ENCODE results near the gene SULT4A1. TPM values are rescaled to one million over a fixed set of nuclear protein-coding genes. Genes with fewer than 3 reads are reported as not detected.

SULT4A1 gene
- total RNA-seq, 1 donor from 2014 or later, result 79.5 TPM

- no peak overlapping the region for H3K27ac Mint-ChIP-seq (ENCODE audit: unreplicated experiment)
Measured at GRCh38 chr22:43888740-43889139, 26.4 kb upstream of the SULT4A1 start.

GRCh38 chr22:43887391-43887790 is 25.1 kb upstream of the SULT4A1 start:
- DNase-seq, result no peak
- Mint-ChIP-seq H3K4me3 (ENCODE audit: unreplicated experiment) (no peak overlapping the region), H3K27ac (ENCODE audit: unreplicated experiment) (no peak overlapping the region), H3K36me3 (ENCODE audit: unreplicated experiment) (no peaks in the 10 kb centered on the region), H3K4me1 (ENCODE audit: low read depth, unreplicated experiment) (no peaks in the 10 kb centered on the region), H3K9me3 (ENCODE audit: unreplicated experiment) (no peaks in the 10 kb centered on the region), H3K27me3 (ENCODE audit: unreplicated experiment) (peaks cover 12% of the 10 kb centered on the region)
- no peak for TF ChIP-seq CTCF (IDR thresholded peaks at IDR 0.05; ENCODE audit: partially characterized antibody, unreplicated experiment)

More at GRCh38 chr22:43888740-43889139, 26.4 kb upstream of the SULT4A1 start:
- H3K27me3 Mint-ChIP-seq (ENCODE audit: unreplicated experiment), result peaks cover 12% of the 10 kb centered on the region
- H3K36me3 Mint-ChIP-seq (ENCODE audit: unreplicated experiment), result no peaks in the 10 kb centered on the region
- no peak for TF ChIP-seq CTCF (IDR thresholded peaks at IDR 0.05; ENCODE audit: partially characterized antibody, unreplicated experiment)
- no peaks in the 10 kb centered on the region for H3K9me3 Mint-ChIP-seq (ENCODE audit: unreplicated experiment)
- H3K4me1 Mint-ChIP-seq (ENCODE audit: low read depth, unreplicated experiment), result no peaks in the 10 kb centered on the region
- no peak overlapping the region for H3K4me3 Mint-ChIP-seq (ENCODE audit: unreplicated experiment)
- no peak for DNase-seq

- Mint-ChIP-seq H3K4me1 (ENCODE audit: low read depth, unreplicated experiment) (no peaks in the 10 kb centered on the region), H3K36me3 (ENCODE audit: unreplicated experiment) (no peaks in the 10 kb centered on the region), H3K9me3 (ENCODE audit: unreplicated experiment) (no peaks in the 10 kb centered on the region), H3K27ac (ENCODE audit: unreplicated experiment) (peak overlapping the region; percentile 33), H3K4me3 (ENCODE audit: unreplicated experiment) (no peak overlapping the region), H3K27me3 (ENCODE audit: unreplicated experiment) (peaks cover 10% of the 10 kb centered on the region)
- TF ChIP-seq CTCF (IDR thresholded peaks at IDR 0.05; ENCODE audit: partially characterized antibody, unreplicated experiment), result no peak
- DNase-seq, result no peak
Measured at GRCh38 chr22:43886231-43886630, 23.9 kb upstream of the SULT4A1 start.

GRCh38 chr22:43885786-43886185 is 23.5 kb upstream of the SULT4A1 start:
- Mint-ChIP-seq H3K4me3 (ENCODE audit: unreplicated experiment) (no peak overlapping the region), H3K27me3 (ENCODE audit: unreplicated experiment) (peaks cover 10% of the 10 kb centered on the region)
- no peak for TF ChIP-seq CTCF (IDR thresholded peaks at IDR 0.05; ENCODE audit: partially characterized antibody, unreplicated experiment)

GRCh38 chr22:43885319-43885671 is 23.0 kb upstream of the SULT4A1 start:
- Mint-ChIP-seq H3K27me3 (ENCODE audit: unreplicated experiment) (peaks cover 10% of the 10 kb centered on the region), H3K4me1 (ENCODE audit: low read depth, unreplicated experiment) (no peaks in the 10 kb centered on the region), H3K9me3 (ENCODE audit: unreplicated experiment) (no peaks in the 10 kb centered on the region), H3K36me3 (ENCODE audit: unreplicated experiment) (no peaks in the 10 kb centered on the region), H3K4me3 (ENCODE audit: unreplicated experiment) (no peak overlapping the region), H3K27ac (ENCODE audit: unreplicated experiment) (no peak overlapping the region)
- TF ChIP-seq CTCF (IDR thresholded peaks at IDR 0.05; ENCODE audit: partially characterized antibody, unreplicated experiment), result peak; percentile 39
- no peak for DNase-seq

More at GRCh38 chr22:43885786-43886185, 23.5 kb upstream of the SULT4A1 start:
- DNase-seq, result no peak
- no peaks in the 10 kb centered on the region for H3K36me3 Mint-ChIP-seq (ENCODE audit: unreplicated experiment)
- no peak overlapping the region for H3K27ac Mint-ChIP-seq (ENCODE audit: unreplicated experiment)
- no peaks in the 10 kb centered on the region for H3K4me1 Mint-ChIP-seq (ENCODE audit: low read depth, unreplicated experiment)
- H3K9me3 Mint-ChIP-seq (ENCODE audit: unreplicated experiment), result no peaks in the 10 kb centered on the region

All from glutamatergic neuron (in vitro differentiated cells).